HUES64 (cell line): ENCODE measurements around the gene SZT2.

Experiments
- H3K27ac ChIP-seq: 2 replicates; pipeline ENCODE4 v1.7.0; 2013; ENCODE audit warnings: low read depth, low read length, inconsistent platforms
- H3K27me3 ChIP-seq: 2 replicates; pipeline ENCODE4 v1.6.1; 2013; ENCODE audit warnings: mild to moderate bottlenecking, low read length; ENCODE audit not compliant: insufficient read depth
- H3K36me3 ChIP-seq: 2 replicates; pipeline ENCODE4 v1.6.1; 2013; ENCODE audit warnings: mild to moderate bottlenecking, low read length; ENCODE audit not compliant: insufficient read depth
- H3K4me1 ChIP-seq: 2 replicates; pipeline ENCODE4 v1.6.1; 2013; ENCODE audit warnings: mild to moderate bottlenecking, low read length, moderate library complexity; ENCODE audit not compliant: insufficient read depth
- H3K4me3 ChIP-seq: 2 replicates; pipeline ENCODE4 v1.5.1; 2013; ENCODE audit warnings: mild to moderate bottlenecking, low read length, moderate library complexity
- H3K9ac ChIP-seq: 2 replicates; pipeline ENCODE4 v1.6.1; 2013; ENCODE audit warnings: mild to moderate bottlenecking, low read depth, low read length
- H3K9me3 ChIP-seq: 2 replicates; pipeline ENCODE4 v1.6.1; 2013; ENCODE audit warnings: low read depth, low read length; ENCODE audit not compliant: insufficient read depth
- WGBS: fragments of 150-250, 120-280 bp; methylation state at CpG from one replicate; pipeline ENCODE4 v1.1.7; 2013; ENCODE audit warnings: missing lambda C conversion rate; 5-methylcytosine and 5-hydroxymethylcytosine counted together

SZT2 gene

GRCh38 chr1:43437031-43437973, 47.6 kb downstream of the SZT2 start:
- H3K4me1 ChIP-seq: peaks cover 3% of the 10 kb centered on the region; the same call in 1 of the 2 replicates
- peaks cover 47% of the 10 kb centered on the region for H3K36me3 ChIP-seq
- H3K27ac ChIP-seq: no peak overlapping the region
- H3K27me3 ChIP-seq: no peaks in the 10 kb centered on the region
- WGBS: 92% methylated on average over 20 of the region's 20 CpGs
- H3K9me3 ChIP-seq: no peaks in the 10 kb centered on the region
- no peak overlapping the region for H3K4me3 ChIP-seq
- no peak overlapping the region; the same call in 1 of the 2 replicates for H3K9ac ChIP-seq

- no peak overlapping the region for H3K4me3 ChIP-seq
- peaks cover 3% of the 10 kb centered on the region; the same call in 1 of the 2 replicates for H3K4me1 ChIP-seq
- H3K9me3 ChIP-seq: no peaks in the 10 kb centered on the region
- H3K9ac ChIP-seq: no peak overlapping the region
- no peak overlapping the region for H3K27ac ChIP-seq
- WGBS: 96% methylated on average over 3 of the region's 3 CpGs
- H3K27me3 ChIP-seq: no peaks in the 10 kb centered on the region
- peaks cover 40% of the 10 kb centered on the region for H3K36me3 ChIP-seq
Measured at GRCh38 chr1:43438006-43438405, 48.3 kb downstream of the SZT2 start.

GRCh38 chr1:43438576-43438952, 48.9 kb downstream of the SZT2 start:
- WGBS: 97% methylated on average over 8 of the region's 8 CpGs
- Histone ChIP-seq H3K4me1 (peaks cover 3% of the 10 kb centered on the region; the same call in 1 of the 2 replicates), H3K9me3 (no peaks in the 10 kb centered on the region), H3K9ac (no peak overlapping the region), H3K27me3 (no peaks in the 10 kb centered on the region), H3K27ac (no peak overlapping the region), H3K36me3 (peaks cover 39% of the 10 kb centered on the region), H3K4me3 (no peak overlapping the region)

- peaks cover 3% of the 10 kb centered on the region; the same call in 1 of the 2 replicates for H3K4me1 ChIP-seq
- no peak overlapping the region for H3K4me3 ChIP-seq
- peaks cover 39% of the 10 kb centered on the region for H3K36me3 ChIP-seq
- no peak overlapping the region for H3K27ac ChIP-seq
- no peaks in the 10 kb centered on the region for H3K27me3 ChIP-seq
- H3K9me3 ChIP-seq: no peaks in the 10 kb centered on the region
- 93% methylated on average over 10 of the region's 10 CpGs for WGBS
- H3K9ac ChIP-seq: no peak overlapping the region
Measured at GRCh38 chr1:43438953-43439581, 49.4 kb downstream of the SZT2 start.

- no peak overlapping the region for H3K27ac ChIP-seq
- H3K36me3 ChIP-seq: peaks cover 35% of the 10 kb centered on the region
Measured at GRCh38 chr1:43439781-43440180, 50.1 kb downstream of the SZT2 start.

GRCh38 chr1:43440358-43440757, 50.7 kb downstream of the SZT2 start:
- Histone ChIP-seq H3K27ac (no peak overlapping the region), H3K36me3 (peaks cover 30% of the 10 kb centered on the region; the same call in 1 of the 2 replicates), H3K9ac (no peak overlapping the region), H3K9me3 (no peaks in the 10 kb centered on the region), H3K4me3 (no peak overlapping the region), H3K27me3 (no peaks in the 10 kb centered on the region), H3K4me1 (peaks cover 3% of the 10 kb centered on the region; the same call in 1 of the 2 replicates)
- 93% methylated on average over 6 of the region's 7 CpGs for WGBS

More at GRCh38 chr1:43439781-43440180, 50.1 kb downstream of the SZT2 start:
- Histone ChIP-seq H3K9me3 (no peaks in the 10 kb centered on the region), H3K9ac (no peak overlapping the region), H3K4me3 (no peak overlapping the region), H3K4me1 (peaks cover 3% of the 10 kb centered on the region; the same call in 1 of the 2 replicates), H3K27me3 (no peaks in the 10 kb centered on the region)
- WGBS: 89% methylated on average over 7 of the region's 7 CpGs

GRCh38 chr1:43441166-43441893, 51.6 kb downstream of the SZT2 start:
- Histone ChIP-seq H3K9ac (no peak overlapping the region), H3K9me3 (no peaks in the 10 kb centered on the region), H3K27me3 (no peaks in the 10 kb centered on the region), H3K36me3 (peaks cover 38% of the 10 kb centered on the region), H3K4me3 (no peak overlapping the region), H3K27ac (no peak overlapping the region), H3K4me1 (peaks cover 3% of the 10 kb centered on the region; the same call in 1 of the 2 replicates)
- 95% methylated on average over 15 of the region's 15 CpGs for WGBS

GRCh38 chr1:43441894-43442637, 52.4 kb downstream of the SZT2 start:
- no peak overlapping the region for H3K9ac ChIP-seq
- peaks cover under 1% of the 10 kb centered on the region; the same call in 1 of the 2 replicates for H3K4me1 ChIP-seq
- no peak overlapping the region for H3K27ac ChIP-seq
- H3K4me3 ChIP-seq: no peak overlapping the region
- peaks cover 41% of the 10 kb centered on the region for H3K36me3 ChIP-seq
- 95% methylated on average over 17 of the region's 18 CpGs for WGBS
- H3K9me3 ChIP-seq: no peaks in the 10 kb centered on the region
- H3K27me3 ChIP-seq: no peaks in the 10 kb centered on the region

- Histone ChIP-seq H3K27ac (no peak overlapping the region), H3K27me3 (no peaks in the 10 kb centered on the region), H3K36me3 (peaks cover 48% of the 10 kb centered on the region), H3K9ac (no peak overlapping the region), H3K4me3 (no peak overlapping the region), H3K4me1 (no peaks in the 10 kb centered on the region), H3K9me3 (no peaks in the 10 kb centered on the region)
- WGBS: 96% methylated on average over 12 of the region's 12 CpGs
Measured at GRCh38 chr1:43442756-43443155, 53.1 kb downstream of the SZT2 start.

- H3K4me1 ChIP-seq: no peaks in the 10 kb centered on the region
- no peak overlapping the region for H3K4me3 ChIP-seq
- H3K27ac ChIP-seq: no peak overlapping the region
- no peaks in the 10 kb centered on the region for H3K9me3 ChIP-seq
- no peak overlapping the region for H3K9ac ChIP-seq
- 94% methylated on average over 16 of the region's 16 CpGs for WGBS
- no peaks in the 10 kb centered on the region for H3K27me3 ChIP-seq
- H3K36me3 ChIP-seq: peaks cover 54% of the 10 kb centered on the region
Measured at GRCh38 chr1:43443197-43443946, 53.7 kb downstream of the SZT2 start.
